ENCODE measurements around the gene MTFR2.

MTFR2 gene

GRCh38 chr6:136191606-136192312, 58.4 kb downstream of the MTFR2 start:
- no peaks in the 10 kb centered on the region for H3K36me3 ChIP-seq (ENCODE audit: insufficient read depth, low read length)
- peaks cover 6% of the 10 kb centered on the region for H3K4me1 ChIP-seq (ENCODE audit: insufficient read depth, low read length)
- no peak overlapping the region for H2AFZ ChIP-seq (ENCODE audit: low read depth, low read length)
- H3K4me3 ChIP-seq (ENCODE audit: low read length) = no peak overlapping the region
- H3K9me3 ChIP-seq (ENCODE audit: low read length) = no peaks in the 10 kb centered on the region
- H3K27me3 ChIP-seq (ENCODE audit: insufficient read depth, low read length) = no peaks in the 10 kb centered on the region

- no peaks in the 10 kb centered on the region for H3K36me3 ChIP-seq (ENCODE audit: insufficient read depth, low read length)
- H3K4me3 ChIP-seq (ENCODE audit: low read length) = no peak overlapping the region
- H3K4me1 ChIP-seq (ENCODE audit: insufficient read depth, low read length) = peaks cover 6% of the 10 kb centered on the region
- H3K27me3 ChIP-seq (ENCODE audit: insufficient read depth, low read length) = no peaks in the 10 kb centered on the region
- no peaks in the 10 kb centered on the region for H3K9me3 ChIP-seq (ENCODE audit: low read length)
- H2AFZ ChIP-seq (ENCODE audit: low read depth, low read length) = no peak overlapping the region
Observed at GRCh38 chr6:136189104-136189503, 61.0 kb downstream of the MTFR2 start.

GRCh38 chr6:136188486-136188885, 61.6 kb downstream of the MTFR2 start:
- H3K4me3 ChIP-seq (ENCODE audit: low read length) = no peak overlapping the region
- peaks cover 6% of the 10 kb centered on the region for H3K4me1 ChIP-seq (ENCODE audit: insufficient read depth, low read length)
- no peaks in the 10 kb centered on the region for H3K9me3 ChIP-seq (ENCODE audit: low read length)
- no peaks in the 10 kb centered on the region for H3K36me3 ChIP-seq (ENCODE audit: insufficient read depth, low read length)
- H3K27me3 ChIP-seq (ENCODE audit: insufficient read depth, low read length) = no peaks in the 10 kb centered on the region
- no peak overlapping the region for H2AFZ ChIP-seq (ENCODE audit: low read depth, low read length)

GRCh38 chr6:136186363-136186762, 63.7 kb downstream of the MTFR2 start:
- no peak overlapping the region for H3K4me3 ChIP-seq (ENCODE audit: low read length)
- H3K4me1 ChIP-seq (ENCODE audit: insufficient read depth, low read length) = peaks cover 12% of the 10 kb centered on the region
- H3K9me3 ChIP-seq (ENCODE audit: low read length) = no peaks in the 10 kb centered on the region
- H2AFZ ChIP-seq (ENCODE audit: low read depth, low read length) = no peak overlapping the region
- no peaks in the 10 kb centered on the region for H3K27me3 ChIP-seq (ENCODE audit: insufficient read depth, low read length)
- no peaks in the 10 kb centered on the region for H3K36me3 ChIP-seq (ENCODE audit: insufficient read depth, low read length)

GRCh38 chr6:136184738-136185137, 65.4 kb downstream of the MTFR2 start:
- no peaks in the 10 kb centered on the region for H3K27me3 ChIP-seq (ENCODE audit: insufficient read depth, low read length)
- peaks cover 19% of the 10 kb centered on the region for H3K4me1 ChIP-seq (ENCODE audit: insufficient read depth, low read length)
- H3K4me3 ChIP-seq (ENCODE audit: low read length) = no peak overlapping the region
- no peak overlapping the region for H2AFZ ChIP-seq (ENCODE audit: low read depth, low read length)
- H3K9me3 ChIP-seq (ENCODE audit: low read length) = no peaks in the 10 kb centered on the region
- H3K36me3 ChIP-seq (ENCODE audit: insufficient read depth, low read length) = no peaks in the 10 kb centered on the region

GRCh38 chr6:136181861-136182260, 68.2 kb downstream of the MTFR2 start:
- Histone ChIP-seq H3K4me3 (ENCODE audit: low read length) (no peak overlapping the region), H3K4me1 (ENCODE audit: insufficient read depth, low read length) (peaks cover 13% of the 10 kb centered on the region)

GRCh38 chr6:136181512-136181833, 68.6 kb downstream of the MTFR2 start:
- H3K9me3 ChIP-seq (ENCODE audit: low read length) = no peaks in the 10 kb centered on the region
- H3K4me1 ChIP-seq (ENCODE audit: insufficient read depth, low read length) = peaks cover 13% of the 10 kb centered on the region
- H3K27me3 ChIP-seq (ENCODE audit: insufficient read depth, low read length) = no peaks in the 10 kb centered on the region

More at GRCh38 chr6:136181861-136182260, 68.2 kb downstream of the MTFR2 start:
- Histone ChIP-seq H3K27me3 (ENCODE audit: insufficient read depth, low read length) (no peaks in the 10 kb centered on the region), H3K9me3 (ENCODE audit: low read length) (no peaks in the 10 kb centered on the region), H2AFZ (ENCODE audit: low read depth, low read length) (no peak overlapping the region), H3K36me3 (ENCODE audit: insufficient read depth, low read length) (no peaks in the 10 kb centered on the region)

More at GRCh38 chr6:136181512-136181833, 68.6 kb downstream of the MTFR2 start:
- Histone ChIP-seq H3K4me3 (ENCODE audit: low read length) (no peak overlapping the region), H3K36me3 (ENCODE audit: insufficient read depth, low read length) (no peaks in the 10 kb centered on the region), H2AFZ (ENCODE audit: low read depth, low read length) (no peak overlapping the region)
